Right renal cortex interstitium (tissue), 3 donors: ENCODE measurements around the gene LARGE2. TPM values are rescaled to one million over a fixed set of nuclear protein-coding genes. Genes with fewer than 3 reads are reported as not detected.
A peak's percentile ranks its signal among the peaks of the same experiment; 100 is the strongest.
"Not testable (repeated sequence)": the region's sequence is repeated elsewhere in the genome, so short reads cannot be mapped to it uniquely, and the experiment has no call there.

Experiments used
- DNase-seq, 3 donors: peaks; one replicate each; pipeline ENCODE4 v3.0.0-alpha.2; 2013; ENCODE audit warnings: low read depth in 3 of 3, low spot score in 2 of 3
- polyA plus RNA-seq, 3 donors: library from polyadenylated mRNA; unstranded; fragments of 120-200 nt; gene quantifications; one replicate each; pipeline ENCODE4 v1.2.1, GENCODE V29; 2013; ENCODE audit not compliant: insufficient read length in 3 of 3

Gene LARGE2
- polyA plus RNA-seq, 3 donors = 15.6 to 18.9 (median 17.1) TPM

GRCh38 chr11:45895553-45896259, 26.8 kb upstream of the LARGE2 start:
- no peak for DNase-seq

- DNase-seq = peak in 1 of 3 donors; percentile 27
Measured at GRCh38 chr11:45896422-45896984, 26.0 kb upstream of the LARGE2 start.

GRCh38 chr11:45897556-45897955, 24.9 kb upstream of the LARGE2 start:
- no peak for DNase-seq

- no peak for DNase-seq
Measured at GRCh38 chr11:45899086-45899447, 23.4 kb upstream of the LARGE2 start.

- DNase-seq = peak in 1 of 3 donors; percentile 82
Measured at GRCh38 chr11:45899448-45900174, 22.8 kb upstream of the LARGE2 start.

- DNase-seq = not testable (repeated sequence)
Measured at GRCh38 chr11:45900175-45900800, 22.2 kb upstream of the LARGE2 start.

- no peak for DNase-seq
Measured at GRCh38 chr11:45900916-45901617, 21.4 kb upstream of the LARGE2 start.

- no peak for DNase-seq
Measured at GRCh38 chr11:45901626-45902025, 20.8 kb upstream of the LARGE2 start.

GRCh38 chr11:45902452-45903380, 19.7 kb upstream of the LARGE2 start:
- DNase-seq = no peak

GRCh38 chr11:45904309-45904915, 18.0 kb upstream of the LARGE2 start:
- DNase-seq = no peak

- no peak for DNase-seq
Measured at GRCh38 chr11:45905095-45905494, 17.4 kb upstream of the LARGE2 start.

GRCh38 chr11:45905576-45905975, 16.9 kb upstream of the LARGE2 start:
- not testable (repeated sequence) for DNase-seq

GRCh38 chr11:45906096-45906682, 16.3 kb upstream of the LARGE2 start:
- DNase-seq = no peak

GRCh38 chr11:45906965-45907611, 15.4 kb upstream of the LARGE2 start, which contains the start of gene FREY1:
Gene FREY1 (minus strand): TSS chr11:45907271. CDS start chr11:45907245, 26 bp downstream.
- DNase-seq = no peak

- no peak for DNase-seq
Measured at GRCh38 chr11:45907911-45908370, 14.5 kb upstream of the LARGE2 start.

- DNase-seq = no peak
Measured at GRCh38 chr11:45909594-45910475, 12.6 kb upstream of the LARGE2 start.

GRCh38 chr11:45910623-45911022, 11.8 kb upstream of the LARGE2 start:
- DNase-seq = no peak
